ENCODE results near the gene APP. TPM values are rescaled to one million over a fixed set of nuclear protein-coding genes. Genes with fewer than 3 reads are reported as not detected.

APP gene
- total and polyA plus RNA-seq, 2 of the 13 experiments (the other 11 are each of a cell fraction or from before 2014, with no cell fraction given): 70.6 to 262 TPM

- Histone ChIP-seq H3K79me2 (ENCODE audit: insufficient read depth, low read length) (no peaks in the 10 kb centered on the region), H4K20me1 (ENCODE audit: insufficient read depth, low read length) (no peaks in the 10 kb centered on the region), H3K4me3 (replicated peaks in 1 of 3; ENCODE audit: insufficient read depth in 1 of 3, low read depth in 2 of 3, low read length in 3 of 3) (no peak overlapping the region), H3K36me3 (replicated peaks in 1 of 2; ENCODE audit: control insufficient read depth in 1 of 2, insufficient read depth in 2 of 2, low read length in 2 of 2) (peaks cover 1 to 6% of the 10 kb centered on the region in 2 experiments; a peak in 1 of 5 replicates), H3K9me3 (ENCODE audit: low read length) (no peaks in the 10 kb centered on the region), H3K27me3 (ENCODE audit: control insufficient read depth in 1 of 2, insufficient read depth in 2 of 2, low read length in 2 of 2) (no peaks in the 10 kb centered on the region), H2AFZ (ENCODE audit: low read length) (no peak overlapping the region), H3K9ac (ENCODE audit: insufficient read depth, low read depth, low read length) (no peak overlapping the region), H3K27ac (ENCODE audit: extremely low read length, insufficient read depth, low read length) (no peak overlapping the region), H3K4me2 (ENCODE audit: low read depth, low read length) (no peak overlapping the region), H3K4me1 (ENCODE audit: insufficient read depth, low read length) (no peaks in the 10 kb centered on the region)
- FAIRE-seq (no peak), ATAC-seq (no peak), DNase-seq (ENCODE audit: low spot score) (no peak)
- in situ Hi-C loops (cut with HindIII; ENCODE audit: extremely low pct_ligation_motif_present, low pct_unique_long_range_greater_than_20kb) (no loop called here), intact Hi-C loops (cut with micrococcal nuclease; ENCODE audit: unreplicated experiment) (no loop called here)
- no TSS peak for BruUV-seq (replicated peaks)
- 65% methylated on average over 7 of the region's 7 CpGs for WGBS (ENCODE audit: low lambda C conversion rate)
- no peak for TF ChIP-seq E2F5 (CRISPR knock-in tag; conservative IDR thresholded peaks at IDR 0.05)
- no peak for TF ChIP-seq NR1H2 (CRISPR knock-in tag; IDR thresholded peaks at IDR 0.05; ENCODE audit: borderline replicate concordance, low read depth)
- no peak for TF ChIP-seq HMGXB4 (CRISPR knock-in tag; IDR thresholded peaks at IDR 0.05; ENCODE audit: borderline replicate concordance in 1 of 2, low read depth in 1 of 2)
- no peak for TF ChIP-seq KDM6A (CRISPR knock-in tag; IDR thresholded peaks at IDR 0.05; ENCODE audit: low read depth)
- no peak for TF ChIP-seq KMT2B (CRISPR knock-in tag; IDR thresholded peaks at IDR 0.05)
- ChIA-PET POLR2A (no interaction called here), CTCF (ENCODE audit: low intra/inter-chr PET ratio, low total read pairs) (no interaction called here)
Measured at GRCh38 chr21:26106562-26106961, 64.0 kb downstream of the APP start.

- Histone ChIP-seq H3K79me2 (ENCODE audit: insufficient read depth, low read length) (no peaks in the 10 kb centered on the region), H3K4me1 (ENCODE audit: insufficient read depth, low read length) (no peaks in the 10 kb centered on the region), H4K20me1 (ENCODE audit: insufficient read depth, low read length) (no peaks in the 10 kb centered on the region), H3K4me3 (replicated peaks in 1 of 3; ENCODE audit: insufficient read depth in 1 of 3, low read depth in 2 of 3, low read length in 3 of 3) (no peak overlapping the region), H3K27ac (ENCODE audit: extremely low read length, insufficient read depth, low read length) (no peak overlapping the region), H3K4me2 (ENCODE audit: low read depth, low read length) (no peak overlapping the region), H3K36me3 (replicated peaks in 1 of 2; ENCODE audit: control insufficient read depth in 1 of 2, insufficient read depth in 2 of 2, low read length in 2 of 2) (peaks cover 1 to 6% of the 10 kb centered on the region in 2 experiments; a peak in 1 of 5 replicates), H3K9me3 (ENCODE audit: low read length) (no peaks in the 10 kb centered on the region), H3K9ac (ENCODE audit: insufficient read depth, low read depth, low read length) (no peak overlapping the region), H2AFZ (ENCODE audit: low read length) (no peak overlapping the region), H3K27me3 (ENCODE audit: control insufficient read depth in 1 of 2, insufficient read depth in 2 of 2, low read length in 2 of 2) (no peaks in the 10 kb centered on the region)
- BruUV-seq (replicated peaks): no TSS peak
- no peak for FAIRE-seq
- in situ Hi-C loops (cut with HindIII; ENCODE audit: extremely low pct_ligation_motif_present, low pct_unique_long_range_greater_than_20kb) (no loop called here), intact Hi-C loops (cut with micrococcal nuclease; ENCODE audit: unreplicated experiment) (no loop called here)
- POLR2A ChIA-PET: no interaction called here
- no peak for ATAC-seq
- 47% methylated on average over 5 of the region's 5 CpGs for WGBS (ENCODE audit: low lambda C conversion rate)
- CTCF ChIA-PET (ENCODE audit: low intra/inter-chr PET ratio, low total read pairs): no interaction called here
- TF ChIP-seq ZFP36 (IDR thresholded peaks at IDR 0.05; ENCODE audit: borderline replicate concordance, low read depth, low read length, partially characterized antibody) (no peak), ZMYM4 (CRISPR knock-in tag; IDR thresholded peaks at IDR 0.05) (no peak), ZMYM3 (CRISPR knock-in tag; IDR thresholded peaks at IDR 0.05) (no peak), MTA3 (CRISPR knock-in tag; IDR thresholded peaks at IDR 0.05) (no peak), MZF1 (CRISPR knock-in tag; IDR thresholded peaks at IDR 0.05; ENCODE audit: borderline replicate concordance) (no peak)
- DNase-seq (ENCODE audit: low spot score): no peak
Measured at GRCh38 chr21:26105819-26106218, 64.8 kb downstream of the APP start.

All from HepG2 (cell line).